ENCODE data around the gene RPS15A.

Gene RPS15A

DNA sequence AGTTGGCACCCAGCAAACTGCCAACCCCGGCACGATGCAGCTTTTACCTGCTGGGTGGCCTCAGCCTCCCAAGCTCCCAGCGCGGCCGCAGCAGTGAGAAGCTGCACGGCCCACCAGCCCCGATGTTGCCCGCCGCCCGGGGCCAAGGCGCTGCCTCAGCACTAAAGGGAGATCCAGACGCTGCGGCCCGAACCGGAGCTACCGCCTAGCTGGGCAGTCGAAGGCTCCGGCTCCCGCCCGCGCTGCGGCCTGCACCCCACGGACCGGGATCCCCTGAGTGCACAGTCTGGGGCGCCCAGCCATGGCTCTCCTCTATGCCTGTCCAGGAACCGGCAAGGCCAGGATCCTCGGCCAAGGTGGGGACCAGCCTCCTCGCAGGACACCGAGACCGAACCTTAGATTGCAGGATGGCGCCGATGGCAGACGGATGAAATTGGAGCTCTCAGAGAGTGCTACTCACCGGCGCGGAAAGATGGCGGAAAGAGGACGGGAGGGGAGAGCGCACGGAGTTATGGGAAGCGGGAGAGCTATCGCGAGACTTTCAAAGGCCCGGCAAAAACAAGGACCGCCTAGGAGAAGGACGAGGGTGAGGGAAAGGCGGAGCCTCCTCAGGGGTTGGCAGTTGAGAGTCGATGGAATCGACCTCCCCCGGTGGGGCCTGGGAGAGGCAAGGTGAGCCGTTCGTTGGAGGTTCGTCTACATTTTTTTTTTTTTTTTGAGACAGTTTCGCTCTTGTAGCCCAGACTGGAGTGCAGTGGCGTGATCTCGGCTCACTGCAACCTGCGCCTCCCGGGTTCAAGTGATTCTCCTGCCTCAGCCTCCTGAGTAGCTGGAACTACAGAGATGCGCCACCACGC, at the start of gene RPS15A:
TSS of gene RPS15A (minus strand) at position 485 of the 857 bp plus-strand sequence. CDS start 1,221 bp downstream, outside the sequence.
- DNase-seq (ENCODE audit: extremely low read depth in 1 of 2, low read depth in 1 of 2), result peak; percentile 77 to 80

DNA sequence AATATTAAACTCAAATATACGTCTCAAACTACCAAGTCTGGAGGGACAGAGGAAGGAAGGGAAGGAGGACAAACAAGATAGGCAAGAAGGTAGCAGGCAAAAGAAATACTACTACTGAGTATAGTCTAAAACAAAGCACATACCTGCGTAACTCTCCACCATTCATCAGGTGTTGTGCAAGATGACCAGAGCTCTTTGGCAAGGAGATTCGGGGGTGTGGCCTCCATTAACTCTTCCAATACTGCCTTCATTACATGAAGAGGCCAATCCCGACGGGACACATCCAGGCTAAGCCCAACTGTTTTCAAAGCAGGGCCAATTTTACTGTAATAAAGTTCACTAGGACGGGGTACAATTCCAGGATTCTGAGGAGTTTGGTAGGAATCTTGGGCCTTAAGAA, 49.4 kb upstream of the RPS15A start:
- no peak for DNase-seq (ENCODE audit: extremely low read depth in 1 of 2, low read depth in 1 of 2)

DNA sequence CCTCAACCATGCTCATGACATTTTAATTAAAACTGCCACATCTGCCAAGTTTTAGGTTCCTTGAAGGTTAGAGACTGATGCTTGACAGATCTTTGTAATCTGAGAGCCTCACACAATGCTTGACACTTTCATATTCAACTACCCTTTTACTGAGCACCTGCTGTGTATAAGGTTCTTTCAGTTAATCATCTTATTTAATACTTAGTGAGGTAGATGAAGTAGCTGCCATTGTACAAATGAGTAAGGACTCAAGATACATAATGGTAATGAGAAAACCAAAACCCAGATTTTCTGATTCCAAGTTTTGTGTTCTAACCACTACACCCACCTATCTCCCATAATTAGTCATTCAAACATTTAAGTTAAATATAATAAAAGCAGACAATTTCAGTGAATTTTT, 46.6 kb upstream of the RPS15A start:
- DNase-seq (ENCODE audit: extremely low read depth in 1 of 2, low read depth in 1 of 2), result no peak

DNA sequence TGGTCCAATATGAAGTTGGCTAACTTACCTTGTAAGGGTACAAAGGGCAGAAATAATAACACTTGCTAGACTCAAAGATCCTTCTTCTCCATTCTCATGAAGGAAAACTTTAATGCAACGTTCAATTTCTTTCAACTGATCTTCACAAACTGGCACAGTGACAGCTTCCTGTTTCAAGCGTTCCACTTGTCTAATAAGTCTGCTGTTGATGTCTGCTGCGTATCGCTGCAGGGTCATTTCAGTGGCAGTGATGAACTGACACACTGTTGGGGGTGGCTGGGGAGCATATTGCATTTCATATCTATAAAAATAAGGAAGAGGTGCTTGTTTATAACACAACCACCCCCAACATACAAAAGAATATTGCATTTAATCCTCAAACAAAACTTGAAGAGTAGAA, 44.7 kb upstream of the RPS15A start:
- no peak for DNase-seq (ENCODE audit: extremely low read depth in 1 of 2, low read depth in 1 of 2)

DNA sequence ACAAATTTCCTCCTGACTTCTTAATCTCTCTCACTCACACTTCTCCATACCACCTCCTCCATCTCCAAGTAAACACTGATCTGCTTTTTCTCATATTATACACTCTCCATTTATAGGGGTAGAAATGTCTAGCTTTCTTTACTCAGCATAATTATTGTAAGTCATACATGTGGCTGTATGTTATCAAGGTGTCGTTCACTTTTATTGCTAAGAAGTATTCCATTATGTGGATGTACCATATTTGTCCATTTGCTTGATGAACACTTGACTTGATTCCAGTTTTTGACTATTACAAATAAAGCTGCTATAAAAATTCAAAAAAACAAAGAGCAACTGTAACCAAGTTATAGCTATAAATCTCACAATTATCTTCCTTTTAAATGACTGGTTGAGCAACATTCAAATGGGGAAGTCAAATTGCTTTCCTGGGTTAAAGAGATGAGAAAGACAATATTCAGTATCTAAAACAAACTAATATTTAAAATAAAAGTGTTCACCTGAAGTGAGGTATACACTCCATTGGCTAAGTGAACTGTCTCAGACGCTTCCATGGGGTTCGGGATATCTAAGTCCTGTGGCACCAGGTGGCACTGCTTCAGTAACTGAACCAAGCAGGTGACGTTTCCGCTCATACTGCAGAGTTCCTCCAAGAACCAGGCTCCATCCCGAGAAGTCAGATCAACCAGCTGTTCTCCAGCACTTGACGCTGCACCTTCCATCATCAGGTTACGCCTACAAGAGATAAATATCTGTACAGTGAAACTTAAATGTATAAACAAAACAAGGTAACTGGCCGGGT, 43.8 kb upstream of the RPS15A start:
- no peak for DNase-seq (ENCODE audit: extremely low read depth in 1 of 2, low read depth in 1 of 2)

DNA sequence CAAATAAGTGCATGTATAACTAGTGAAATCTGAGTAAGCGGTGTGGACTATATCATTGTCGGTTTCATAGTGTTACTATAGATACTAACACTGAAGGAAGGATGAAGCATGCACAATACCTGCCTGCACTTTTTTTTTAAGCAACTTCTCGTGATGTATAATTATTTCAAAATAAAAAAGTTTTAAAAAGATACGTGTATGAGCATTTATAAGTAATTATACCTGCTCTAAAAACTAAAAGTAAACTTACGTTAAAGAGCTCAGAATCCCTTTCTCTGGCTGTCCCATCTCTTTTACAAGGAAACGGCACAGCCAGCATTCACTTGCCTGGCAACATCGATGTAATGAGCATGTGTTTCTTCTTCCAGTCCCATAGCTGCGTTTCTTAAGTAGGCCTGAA, 42.5 kb upstream of the RPS15A start:
- DNase-seq (ENCODE audit: extremely low read depth in 1 of 2, low read depth in 1 of 2), result no peak

DNA sequence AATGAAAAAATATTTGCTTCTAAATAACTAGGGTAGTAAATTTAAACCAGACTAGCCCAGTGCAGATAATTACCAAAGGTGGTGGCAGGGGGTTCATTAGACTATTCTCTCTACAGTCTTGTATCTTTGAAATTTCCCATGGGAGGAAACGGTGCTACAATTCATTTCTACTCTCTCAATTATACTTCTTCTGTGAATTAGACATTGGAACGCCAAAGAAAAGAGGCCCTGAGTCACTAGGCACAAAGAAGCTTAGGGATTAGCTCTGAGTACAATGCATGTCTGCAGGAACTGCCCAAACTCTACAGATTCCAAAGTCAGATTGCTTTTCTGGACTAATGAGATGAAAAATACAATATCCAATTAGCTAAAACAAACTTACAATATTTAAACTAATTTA, 41.9 kb upstream of the RPS15A start:
- DNase-seq (ENCODE audit: extremely low read depth in 1 of 2, low read depth in 1 of 2), result no peak

DNA sequence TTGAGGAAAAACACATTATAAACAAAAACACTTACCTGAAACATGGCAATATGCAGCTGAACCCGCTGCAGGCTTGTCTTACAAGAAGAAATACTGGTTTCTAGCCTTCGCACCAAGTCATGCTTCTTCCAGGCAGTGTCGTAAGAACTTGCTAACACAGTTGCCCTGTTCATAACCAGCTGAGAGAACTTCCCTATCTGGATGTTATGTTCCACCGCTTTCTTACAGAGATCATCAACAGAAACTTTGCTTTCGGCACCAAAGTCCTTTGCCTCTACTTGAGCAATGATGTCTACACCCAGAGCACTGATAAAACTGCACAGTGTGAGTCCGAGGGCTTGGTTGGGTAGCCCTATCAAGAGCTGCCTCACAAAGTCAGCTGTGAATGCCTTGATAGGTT, 39.1 kb upstream of the RPS15A start:
- DNase-seq (ENCODE audit: extremely low read depth in 1 of 2, low read depth in 1 of 2), result no peak

DNA sequence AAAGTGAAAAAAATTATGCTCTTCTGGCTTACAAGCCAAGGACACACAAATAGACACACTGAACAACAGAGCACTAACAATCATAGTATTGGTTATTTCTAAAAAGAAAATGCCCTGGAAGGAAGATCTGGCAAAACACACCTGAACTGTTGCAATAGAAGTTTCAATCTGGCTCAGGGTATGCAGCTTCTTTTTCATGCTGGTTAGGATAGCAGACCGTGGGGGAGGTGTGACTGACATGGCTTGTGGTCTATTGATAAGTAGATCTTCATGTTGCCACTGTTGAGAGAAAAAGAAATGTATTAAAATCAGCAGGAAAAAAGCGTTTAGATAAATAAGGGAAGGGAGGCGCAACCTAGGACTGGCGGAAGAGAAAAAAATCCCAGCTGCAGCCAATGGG, 37.8 kb upstream of the RPS15A start:
- DNase-seq (ENCODE audit: extremely low read depth in 1 of 2, low read depth in 1 of 2), result no peak

DNA sequence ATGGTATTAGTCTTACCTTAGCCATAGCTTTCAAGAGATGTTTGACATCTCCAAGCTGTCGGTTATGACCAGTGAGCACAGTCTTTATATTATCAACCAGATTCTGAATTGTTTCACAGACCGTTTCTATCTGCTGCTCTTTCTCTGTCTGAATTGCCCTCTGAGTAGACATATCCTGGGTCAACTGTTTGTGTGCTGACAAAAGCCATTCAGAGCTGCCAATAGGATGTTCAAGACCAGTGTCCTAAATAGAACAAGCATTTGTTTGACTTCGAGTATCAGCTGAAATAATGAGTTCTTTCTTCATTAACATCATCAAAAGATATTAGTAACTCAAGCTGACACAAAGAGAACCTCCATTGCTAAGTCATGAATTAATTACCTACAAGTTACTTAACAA, 26.2 kb upstream of the RPS15A start:
- DNase-seq (ENCODE audit: extremely low read depth in 1 of 2, low read depth in 1 of 2), result no peak

DNA sequence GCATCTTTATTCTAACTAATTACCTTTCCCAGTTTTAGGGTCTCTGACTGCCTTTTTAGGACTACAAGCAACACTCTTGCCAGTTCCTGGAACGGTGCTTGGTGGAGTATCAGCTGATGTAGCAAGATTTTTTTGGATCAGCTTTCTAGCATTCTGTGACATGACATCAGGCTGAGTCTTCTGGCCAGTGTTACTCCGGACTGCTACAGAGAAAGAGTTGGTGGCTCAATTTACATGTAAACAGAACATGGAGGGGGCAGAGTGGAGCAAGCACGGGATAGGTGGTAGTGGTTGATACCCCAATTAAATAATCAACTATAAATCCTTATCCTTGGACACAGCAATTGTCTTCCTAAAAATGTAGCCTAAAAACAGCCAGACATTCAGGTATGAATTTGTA, 21.8 kb upstream of the RPS15A start:
- DNase-seq (ENCODE audit: extremely low read depth in 1 of 2, low read depth in 1 of 2), result no peak

DNA sequence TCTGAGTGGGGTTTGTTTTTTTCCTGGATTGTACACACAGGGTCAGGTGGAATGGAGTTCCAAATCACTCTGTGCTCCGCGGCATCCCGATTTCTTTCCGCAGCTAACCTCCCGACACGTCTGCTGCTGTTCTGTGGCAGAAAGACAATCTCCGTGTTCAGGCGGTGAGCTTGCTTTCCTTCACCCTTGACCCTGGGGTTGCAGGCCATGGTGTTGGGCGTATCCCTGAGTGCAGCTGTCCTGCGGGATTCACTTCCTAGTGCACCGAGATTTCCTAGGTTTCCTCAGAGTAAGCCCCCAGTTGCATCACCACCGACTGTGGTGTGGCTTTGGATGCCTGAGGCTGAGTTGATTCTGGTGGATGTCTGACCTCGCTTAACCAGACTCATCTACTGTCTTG, 19.0 kb upstream of the RPS15A start:
- DNase-seq (ENCODE audit: extremely low read depth in 1 of 2, low read depth in 1 of 2), result no peak

DNA sequence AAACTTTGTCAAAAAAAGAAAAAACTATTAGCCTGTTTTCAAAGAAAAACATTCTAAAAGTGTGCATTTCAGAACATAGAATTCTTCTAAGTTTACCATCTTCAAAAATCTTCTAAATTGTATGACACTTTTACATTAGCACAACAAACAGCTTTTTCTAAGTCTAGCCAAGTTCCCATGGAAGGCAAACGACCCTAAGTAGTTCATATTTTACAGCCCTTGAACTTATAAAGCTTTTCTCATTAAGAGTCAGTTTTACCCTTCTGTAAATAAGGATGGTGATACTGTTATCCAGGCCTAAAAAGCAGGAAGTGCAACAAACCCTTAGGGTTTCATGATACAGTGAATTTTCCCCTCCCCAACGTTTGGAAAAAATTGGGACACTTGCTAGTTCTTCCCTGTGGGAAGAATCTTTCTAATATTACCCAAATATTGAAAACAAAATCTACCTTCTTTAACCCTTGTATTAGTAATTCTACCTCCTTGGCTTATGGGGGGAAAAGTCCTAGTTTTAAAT, 15.2 kb upstream of the RPS15A start:
- DNase-seq (ENCODE audit: extremely low read depth in 1 of 2, low read depth in 1 of 2), result no peak

DNA sequence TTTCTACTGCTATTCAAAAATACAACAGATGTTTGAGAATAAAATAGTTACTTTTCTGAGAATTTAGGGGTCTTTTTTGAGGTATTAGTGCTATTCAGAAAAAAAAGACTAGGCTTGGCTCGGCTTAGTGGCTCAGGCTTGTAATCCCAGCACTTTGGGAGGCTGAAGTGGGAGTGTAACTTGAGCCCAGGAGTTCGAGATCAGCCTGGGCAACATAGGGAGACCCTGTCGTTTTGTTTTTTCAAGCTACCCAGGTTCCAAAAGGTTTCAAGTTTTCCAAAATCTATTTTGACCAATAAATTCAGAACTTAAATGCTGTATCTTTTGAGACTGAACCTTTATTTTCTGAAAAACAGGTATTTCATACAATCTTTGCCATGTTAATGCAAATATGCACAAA, 14.4 kb upstream of the RPS15A start:
- DNase-seq (ENCODE audit: extremely low read depth in 1 of 2, low read depth in 1 of 2), result no peak

DNA sequence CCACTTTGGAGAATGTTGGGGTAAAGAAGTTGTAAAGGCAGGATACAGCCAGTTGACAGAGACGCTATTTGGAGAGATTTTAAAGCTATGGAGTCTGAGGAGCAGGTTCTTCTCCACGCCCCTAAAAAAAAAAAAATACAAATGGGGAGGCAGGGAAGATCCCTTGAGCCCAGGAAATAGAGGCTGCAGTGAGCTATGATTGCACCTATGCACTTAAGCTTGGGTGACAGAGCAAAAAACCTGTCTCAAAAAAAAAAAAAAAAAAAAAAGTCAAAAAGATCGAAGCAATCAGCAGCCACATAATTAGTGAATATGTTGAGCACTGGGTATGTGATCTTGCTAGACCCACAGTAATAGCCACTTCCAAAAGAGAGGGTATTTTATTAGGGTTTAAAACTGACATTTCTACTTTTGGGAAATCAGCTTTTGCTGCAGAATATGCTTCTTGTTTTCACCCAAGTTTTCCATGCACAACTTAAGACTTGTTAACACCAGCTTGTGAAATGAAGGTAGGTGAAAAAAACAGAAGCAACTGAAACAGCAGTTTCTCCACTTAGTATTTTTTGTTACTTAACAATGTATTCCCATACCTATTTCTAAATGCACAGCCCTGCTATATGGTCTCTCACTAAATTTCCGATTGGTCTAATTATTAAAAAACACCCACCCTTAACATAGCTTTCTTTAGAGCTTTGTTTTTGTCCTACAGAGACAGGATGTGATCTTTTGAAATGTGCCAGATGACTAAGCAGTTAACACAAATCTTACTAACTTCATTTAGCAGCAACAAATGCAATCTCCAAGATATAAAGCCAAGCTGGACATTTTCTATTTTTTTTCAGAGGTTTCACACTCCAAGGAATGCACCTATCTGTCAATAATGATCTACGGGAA, 13.7 kb upstream of the RPS15A start:
- DNase-seq (ENCODE audit: extremely low read depth in 1 of 2, low read depth in 1 of 2), result no peak

DNA sequence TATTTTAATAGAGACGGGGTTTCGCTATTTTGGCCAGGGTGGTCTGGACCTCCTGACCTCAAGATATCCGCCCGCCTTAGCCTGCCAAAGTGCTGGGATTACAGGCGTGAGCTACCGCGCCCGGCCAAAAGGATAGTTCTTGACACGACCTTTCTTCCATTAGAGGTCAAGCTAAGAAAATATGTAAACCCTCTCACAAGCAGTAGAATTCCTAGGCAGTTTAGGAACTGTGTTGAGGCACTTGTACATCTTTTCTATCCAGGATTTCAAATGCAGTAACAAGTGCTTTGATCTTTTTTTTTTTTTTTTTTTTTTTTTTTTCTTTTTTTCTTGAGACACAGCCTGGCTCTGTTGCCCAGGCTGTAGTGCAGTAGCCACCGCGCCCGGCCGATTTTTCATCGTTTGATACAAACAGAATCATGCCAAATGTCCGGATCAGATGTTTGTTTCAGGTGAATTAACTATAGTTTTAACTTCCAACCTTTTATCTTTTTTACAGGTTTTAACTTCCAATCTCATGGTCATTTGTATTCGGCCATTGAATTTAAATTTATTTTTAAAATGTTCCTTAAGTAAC, 12.7 kb upstream of the RPS15A start:
- DNase-seq (ENCODE audit: extremely low read depth in 1 of 2, low read depth in 1 of 2), result no peak

DNA sequence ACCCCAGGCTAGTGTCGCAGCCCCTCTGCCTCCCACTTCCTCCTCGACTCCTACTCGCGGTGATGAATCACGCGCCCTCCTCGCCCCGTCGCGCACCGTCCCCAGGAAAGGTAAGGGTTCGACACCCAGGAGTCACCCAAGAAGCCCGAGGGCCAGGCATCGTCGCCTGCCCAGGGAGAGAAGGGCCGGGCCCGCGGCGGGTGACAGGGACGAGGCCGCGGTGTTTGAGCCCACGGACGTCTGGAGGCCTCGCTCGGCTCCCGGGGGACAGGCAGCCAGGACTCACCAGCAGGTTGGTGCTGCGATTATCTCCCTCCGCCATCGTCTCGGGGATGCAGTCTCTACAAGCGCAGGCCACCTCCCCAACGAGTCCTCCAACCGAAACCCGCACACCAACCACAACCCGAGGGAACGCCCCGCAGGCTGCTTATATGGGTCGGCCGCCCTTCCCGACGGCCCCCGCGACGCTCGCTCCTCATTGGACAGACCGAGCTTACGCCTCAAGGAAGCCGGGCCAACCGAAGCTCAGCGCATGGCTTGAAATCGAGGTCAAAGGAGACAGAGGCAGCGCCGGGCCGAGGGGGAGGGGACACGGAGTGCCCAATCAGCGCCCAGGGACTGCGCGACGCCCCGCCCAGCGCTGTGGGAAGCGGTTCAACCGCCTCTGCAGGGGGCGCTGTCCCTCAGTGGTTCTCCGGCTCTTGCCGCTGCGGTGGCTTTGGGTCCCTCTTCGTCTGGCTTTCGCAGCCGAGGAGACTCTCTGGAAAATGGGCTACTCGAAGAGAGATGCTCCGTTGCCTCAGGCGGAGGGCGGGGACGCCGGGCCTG, 11.2 kb upstream of the RPS15A start, which contains the start of gene ARL6IP1:
TSS of gene ARL6IP1 (minus strand) at position 405 of the 828 bp plus-strand sequence. CDS start at position 322, 83 bp downstream.
- DNase-seq (ENCODE audit: extremely low read depth in 1 of 2, low read depth in 1 of 2), result peak; percentile 97 to 98

DNA sequence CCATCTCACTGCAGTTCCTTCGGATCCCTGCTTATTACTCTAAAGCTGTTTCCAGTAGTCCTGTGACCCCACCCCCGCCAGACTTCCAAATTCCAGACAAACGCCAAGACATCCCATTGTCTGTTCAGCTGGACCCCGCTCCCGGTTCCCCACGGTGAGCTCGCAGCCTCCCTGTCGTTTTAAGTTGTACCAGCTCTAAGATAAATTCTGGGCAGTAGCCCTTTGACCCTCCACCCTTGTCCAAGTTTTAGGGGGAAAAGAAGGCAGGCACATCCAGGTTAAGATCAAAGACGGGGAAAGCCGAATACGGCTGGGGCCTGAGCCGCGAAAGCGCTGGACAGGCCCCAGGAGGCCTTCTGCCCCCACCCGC, 10.6 kb upstream of the RPS15A start:
- no peak for DNase-seq (ENCODE audit: extremely low read depth in 1 of 2, low read depth in 1 of 2)

DNA sequence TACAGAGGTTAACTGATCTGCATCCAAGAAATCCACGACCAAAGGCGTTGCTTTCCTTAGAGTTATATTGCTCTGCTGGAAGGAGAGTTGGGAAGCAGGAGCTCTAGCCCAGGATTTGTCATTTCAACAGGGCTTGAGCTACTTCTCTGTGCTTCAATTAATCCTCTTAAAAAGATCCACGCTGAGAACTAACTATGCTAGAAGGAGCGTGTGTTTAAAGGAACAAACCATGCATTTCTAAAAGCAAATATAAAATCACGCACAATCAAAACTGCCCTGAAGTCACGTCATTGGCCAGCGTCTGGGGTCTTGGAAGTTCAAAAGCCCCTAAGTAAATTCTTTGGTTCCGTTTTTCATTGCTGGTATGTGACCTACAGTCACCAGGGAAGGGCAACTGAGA, 10.2 kb upstream of the RPS15A start:
- DNase-seq (ENCODE audit: extremely low read depth in 1 of 2, low read depth in 1 of 2), result no peak

DNA sequence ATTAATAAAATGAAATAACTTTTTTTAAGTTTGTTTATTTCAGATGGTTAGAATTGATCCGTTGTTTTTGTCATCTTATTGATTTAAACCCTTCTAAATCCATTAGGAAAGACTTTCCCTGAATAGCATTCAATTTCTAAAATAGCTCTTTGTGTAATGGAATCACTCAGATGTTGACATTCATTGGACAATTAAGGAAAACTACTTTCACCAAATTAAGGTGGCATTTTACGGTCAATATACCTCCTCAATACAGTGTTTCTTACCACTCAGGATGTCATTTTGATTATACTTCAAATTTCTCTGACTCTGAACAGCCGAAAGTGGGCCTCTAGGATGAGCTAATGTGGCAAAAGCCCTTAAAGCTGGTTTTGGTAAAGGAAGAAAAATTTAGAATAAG, 9.4 kb upstream of the RPS15A start:
- no peak for DNase-seq (ENCODE audit: extremely low read depth in 1 of 2, low read depth in 1 of 2)

All from activated CD8-positive, alpha-beta memory T cell treated with anti-CD3 and anti-CD28 coated beads for 1 hour (primary cell).